K562 (cell line): ENCODE results near the gene LRP1-AS. TPM values are rescaled to one million over a fixed set of nuclear protein-coding genes. Genes with fewer than 3 reads are reported as not detected.
A peak's percentile ranks its signal among the peaks of the same experiment; 100 is the strongest.

Experiments used
- GABPB1 ChIP-seq: sonication (generic); formaldehyde crosslinking; IDR thresholded peaks from 2 replicates; pipeline ENCODE4 v1.8.0; 2022; ENCODE audit warnings: mild to moderate bottlenecking, missing genetic modification reagents
- NUFIP1 ChIP-seq: fragments of 450-650 bp; IDR thresholded peaks from 2 replicates; pipeline ENCODE4 v1.6.1; 2018; ENCODE audit not compliant: partially characterized antibody
- PRDM10 ChIP-seq: fragments of 450-650 bp; IDR thresholded peaks from 2 replicates; pipeline ENCODE4 v1.6.1; 2018; ENCODE audit not compliant: partially characterized antibody
- STAG1 ChIP-seq: sonication (generic); formaldehyde crosslinking; IDR thresholded peaks from 2 replicates; pipeline ENCODE4 v1.5.0; 2020; ENCODE audit warnings: missing genetic modification reagents, borderline replicate concordance
- TFAP4 ChIP-seq: sonication (generic); formaldehyde crosslinking; IDR thresholded peaks from 2 replicates; pipeline ENCODE4 v1.8.0; 2022; ENCODE audit warnings: missing genetic modification reagents, mild to moderate bottlenecking, moderate library complexity, borderline replicate concordance
- ZNF780A ChIP-seq: fragments of 250-450 bp; sonication (Bioruptor Pico); IDR thresholded peaks from 2 replicates; pipeline ENCODE4 v1.5.0; 2021; ENCODE audit warnings: mild to moderate bottlenecking
- polyA plus RNA-seq, 8 experiments: library from polyadenylated mRNA; depleted of rRNA in 4 of 8; stranded (reverse) in 5 of 8; unstranded in 3 of 8; fragments of >200 nt; fragmentation: Nextera tagmentation in 2 of 8; fragmentation: Illumina TruSeq in 1 of 8; extraction: Ambion mirVana in 2 of 8; extraction: Trizol in 1 of 8; gene quantifications; 2 replicates each; pipeline versions ENCODE4 v1.2.1 to v1.2.3, GENCODE V29; 2011 to 2014; ENCODE audit warnings: inconsistent platforms in 1 of 8, missing spikeins in 1 of 8
- total RNA-seq, 7 experiments: library from RNA; depleted of rRNA in 6 of 7; stranded (reverse); fragments of >200 nt in 6 of 7; fragmentation: Illumina TruSeq in 2 of 7; extraction: Trizol in 2 of 7; gene quantifications; 2 replicates each; pipeline versions ENCODE4 v1.2.1 to v1.2.3, GENCODE V29; 2011 to 2021; ENCODE audit warnings: low replicate concordance in 1 of 7
- TF ChIP-seq, protein P1 (sequence below), 2 experiments: IDR thresholded peaks in 1 of 2; conservative IDR thresholded peaks in 1 of 2; 2 replicates each; pipeline ENCODE4 v1.6.1; 2016; ENCODE audit warnings: low read depth in 2 of 2, mild to moderate bottlenecking in 1 of 2, missing compliant biosample characterization in 1 of 2, missing genetic modification characterization in 1 of 2, moderate library complexity in 1 of 2
- TF ChIP-seq, protein P2 (sequence below): fragments of 200-800 bp; sonication (Bioruptor generic); IDR thresholded peaks from 2 replicates; pipeline ENCODE4 v1.6.1; 2017; ENCODE audit warnings: missing genetic modification characterization, missing compliant biosample characterization

The LRP1-AS gene
- total and polyA plus RNA-seq, 9 of the 15 experiments (the other 6 are each of a cell fraction or from before 2014, with no cell fraction given) = not detected

DNA sequence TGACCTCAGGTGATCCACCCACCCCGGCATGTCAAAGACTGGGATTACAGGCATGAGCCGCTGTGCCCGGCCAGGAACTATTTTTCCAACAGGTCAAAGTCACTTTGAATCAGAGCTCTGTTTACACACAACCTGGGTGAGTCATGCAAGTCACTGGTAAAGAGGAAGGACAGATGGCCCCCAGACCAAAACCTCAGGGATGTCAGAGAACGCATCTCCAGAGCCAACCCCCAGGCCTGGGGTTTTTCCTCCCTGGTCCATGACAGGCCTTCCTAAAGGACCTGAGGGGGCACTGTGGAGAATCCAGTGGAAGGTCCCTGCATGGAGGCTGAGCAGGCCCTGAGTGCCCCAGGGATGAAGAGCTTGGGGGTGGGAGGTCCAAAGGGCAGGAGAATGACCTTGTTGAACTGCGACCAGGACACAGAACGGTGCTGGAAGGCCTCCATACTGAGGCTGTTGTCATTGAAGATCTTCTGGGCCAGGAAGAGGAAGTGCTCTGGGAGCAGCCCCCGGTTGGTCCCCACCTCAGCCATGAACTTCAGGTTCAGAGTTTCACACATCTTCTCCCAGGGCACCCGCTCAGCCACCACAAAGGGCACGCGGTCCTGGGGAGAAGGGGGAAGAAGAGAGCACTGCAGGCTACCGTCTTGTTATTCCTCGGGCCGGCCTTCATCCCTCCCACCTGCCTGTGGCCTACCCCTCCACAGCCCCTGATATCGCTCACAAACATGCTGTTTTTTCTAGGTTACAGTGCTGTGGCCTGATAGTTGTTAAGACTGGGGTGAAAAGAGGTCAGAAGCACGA, 45.3 kb downstream of the LRP1-AS start (continued):
- TF ChIP-seq, protein P1, sequence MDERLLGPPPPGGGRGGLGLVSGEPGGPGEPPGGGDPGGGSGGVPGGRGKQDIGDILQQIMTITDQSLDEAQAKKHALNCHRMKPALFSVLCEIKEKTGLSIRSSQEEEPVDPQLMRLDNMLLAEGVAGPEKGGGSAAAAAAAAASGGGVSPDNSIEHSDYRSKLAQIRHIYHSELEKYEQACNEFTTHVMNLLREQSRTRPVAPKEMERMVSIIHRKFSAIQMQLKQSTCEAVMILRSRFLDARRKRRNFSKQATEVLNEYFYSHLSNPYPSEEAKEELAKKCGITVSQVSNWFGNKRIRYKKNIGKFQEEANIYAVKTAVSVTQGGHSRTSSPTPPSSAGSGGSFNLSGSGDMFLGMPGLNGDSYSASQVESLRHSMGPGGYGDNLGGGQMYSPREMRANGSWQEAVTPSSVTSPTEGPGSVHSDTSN (CRISPR knock-in tag; IDR thresholded peaks at IDR 0.05; ENCODE audit: low read depth) = no peak
- TF ChIP-seq, protein P1 (tag; conservative IDR thresholded peaks at IDR 0.05; ENCODE audit: low read depth) = no peak
- TF ChIP-seq NUFIP1 (no peak), ZNF780A (CRISPR knock-in tag) (no peak), TFAP4 (CRISPR knock-in tag) (peak; percentile 43; the same call in 1 of the 2 replicates), GABPB1 (peak; percentile 50; the same call in 1 of the 2 replicates), PRDM10 (no peak), STAG1 (CRISPR knock-in tag) (no peak)
- TF ChIP-seq, protein P2, sequence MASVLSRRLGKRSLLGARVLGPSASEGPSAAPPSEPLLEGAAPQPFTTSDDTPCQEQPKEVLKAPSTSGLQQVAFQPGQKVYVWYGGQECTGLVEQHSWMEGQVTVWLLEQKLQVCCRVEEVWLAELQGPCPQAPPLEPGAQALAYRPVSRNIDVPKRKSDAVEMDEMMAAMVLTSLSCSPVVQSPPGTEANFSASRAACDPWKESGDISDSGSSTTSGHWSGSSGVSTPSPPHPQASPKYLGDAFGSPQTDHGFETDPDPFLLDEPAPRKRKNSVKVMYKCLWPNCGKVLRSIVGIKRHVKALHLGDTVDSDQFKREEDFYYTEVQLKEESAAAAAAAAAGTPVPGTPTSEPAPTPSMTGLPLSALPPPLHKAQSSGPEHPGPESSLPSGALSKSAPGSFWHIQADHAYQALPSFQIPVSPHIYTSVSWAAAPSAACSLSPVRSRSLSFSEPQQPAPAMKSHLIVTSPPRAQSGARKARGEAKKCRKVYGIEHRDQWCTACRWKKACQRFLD (CRISPR knock-in tag) = no peak
